PC-3 (cell line): ENCODE data around the gene CCNI2.

Source experiments
- CTCF ChIP-seq: fragments of 300-600 bp; sonication (generic); conservative IDR thresholded peaks from 2 replicates; pipeline ENCODE4 v1.5.1; 2017; ENCODE audit warnings: antibody characterized with exemption, low read depth, mild to moderate bottlenecking, low read length
- EZH2 ChIP-seq: fragments of 300-600 bp; sonication (generic); IDR thresholded peaks from one replicate; pipeline ENCODE4 v1.6.1; 2017; ENCODE audit warnings: antibody characterized with exemption, mild to moderate bottlenecking, low read length; ENCODE audit not compliant: unreplicated experiment

GRCh38 chr5:132782101-132782500 is 34.9 kb downstream of the CCNI2 start:
- TF ChIP-seq CTCF, result no peak
- TF ChIP-seq EZH2, result no peak
